ENCODE measurements around the gene MFRP.

GRCh38 chr11:119307219-119307618 lies 39.3 kb downstream of the MFRP start:
- TF ChIP-seq, protein P1, sequence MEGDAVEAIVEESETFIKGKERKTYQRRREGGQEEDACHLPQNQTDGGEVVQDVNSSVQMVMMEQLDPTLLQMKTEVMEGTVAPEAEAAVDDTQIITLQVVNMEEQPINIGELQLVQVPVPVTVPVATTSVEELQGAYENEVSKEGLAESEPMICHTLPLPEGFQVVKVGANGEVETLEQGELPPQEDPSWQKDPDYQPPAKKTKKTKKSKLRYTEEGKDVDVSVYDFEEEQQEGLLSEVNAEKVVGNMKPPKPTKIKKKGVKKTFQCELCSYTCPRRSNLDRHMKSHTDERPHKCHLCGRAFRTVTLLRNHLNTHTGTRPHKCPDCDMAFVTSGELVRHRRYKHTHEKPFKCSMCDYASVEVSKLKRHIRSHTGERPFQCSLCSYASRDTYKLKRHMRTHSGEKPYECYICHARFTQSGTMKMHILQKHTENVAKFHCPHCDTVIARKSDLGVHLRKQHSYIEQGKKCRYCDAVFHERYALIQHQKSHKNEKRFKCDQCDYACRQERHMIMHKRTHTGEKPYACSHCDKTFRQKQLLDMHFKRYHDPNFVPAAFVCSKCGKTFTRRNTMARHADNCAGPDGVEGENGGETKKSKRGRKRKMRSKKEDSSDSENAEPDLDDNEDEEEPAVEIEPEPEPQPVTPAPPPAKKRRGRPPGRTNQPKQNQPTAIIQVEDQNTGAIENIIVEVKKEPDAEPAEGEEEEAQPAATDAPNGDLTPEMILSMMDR (IDR thresholded peaks at IDR 0.05), result no peak
- no peak for TF ChIP-seq TP53 (CRISPR knock-in tag; IDR thresholded peaks at IDR 0.05)
